ENCODE data around the gene KITLG.

- TF ChIP-seq JUN (IDR thresholded peaks at IDR 0.05) (no peak), MYC (IDR thresholded peaks at IDR 0.05; ENCODE audit: borderline replicate concordance, low read length) (no peak), HDAC2 (IDR thresholded peaks at IDR 0.05) (no peak), RCOR1 (IDR thresholded peaks at IDR 0.05; ENCODE audit: low read depth, low read length) (no peak)
Observed at GRCh38 chr12:88544991-88545980, 35.0 kb downstream of the KITLG start.
